GM12891 (cell line): Measurements from ENCODE around the gene RGS9.
A peak's percentile ranks its signal among the peaks of the same experiment; 100 is the strongest.

ENCODE experiments used
- DNase-seq: peaks from one replicate; pipeline ENCODE4 v3.0.0; 2011; ENCODE audit warnings: low spot score; ENCODE audit not compliant: insufficient read length
- FAIRE-seq: peaks from 2 replicates; lab custom pipeline; 2011; peaks lifted over from hg19 to GRCh38; lab: Jason Lieb, UNC
- PAX5 ChIP-seq: IDR thresholded peaks from 2 replicates; pipeline ENCODE4 v1.6.1; 2011; ENCODE audit warnings: low read length, moderate library complexity, mild to moderate bottlenecking; ENCODE audit not compliant: insufficient read depth, severe bottlenecking
- POLR2A ChIP-seq: IDR thresholded peaks from 2 replicates; pipeline ENCODE4 v1.6.1; 2011; ENCODE audit warnings: low read depth, low read length, control low read depth
- POLR2AphosphoS5 ChIP-seq: IDR thresholded peaks from 2 replicates; pipeline ENCODE4 v1.6.1; 2011; ENCODE audit warnings: low read depth, low read length, control low read depth
- POU2F2 ChIP-seq: IDR thresholded peaks from 2 replicates; pipeline ENCODE4 v1.6.1; 2011; ENCODE audit warnings: low read depth, mild to moderate bottlenecking, control low read depth, low read length, moderate library complexity
- SPI1 ChIP-seq: IDR thresholded peaks from 2 replicates; pipeline ENCODE4 v1.6.1; 2011; ENCODE audit warnings: low read depth, low read length, control low read depth
- TAF1 ChIP-seq: IDR thresholded peaks from 2 replicates; pipeline ENCODE4 v1.6.1; 2011; ENCODE audit warnings: low read depth, low read length, control low read depth

The RGS9 gene

DNA sequence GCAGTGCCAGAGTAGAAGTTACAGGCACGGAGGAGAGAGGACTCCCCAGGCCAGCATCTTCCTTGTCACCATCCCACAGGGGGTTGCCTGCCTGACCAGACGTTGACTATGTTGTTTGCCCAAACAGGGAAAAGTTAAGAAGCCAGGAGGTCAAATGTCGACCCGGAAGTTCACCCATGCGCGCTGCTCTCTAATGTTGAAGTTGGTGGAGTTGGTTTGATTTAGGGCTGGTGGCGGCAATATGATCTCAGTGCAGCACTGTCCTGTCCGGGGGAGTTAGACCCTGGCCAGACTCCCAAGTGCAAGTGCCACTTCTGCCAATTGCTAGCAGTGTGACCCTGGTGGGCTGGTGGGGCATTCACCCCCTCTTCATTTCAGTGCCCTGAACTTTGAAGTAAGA is 30.4 kb downstream of the RGS9 start:
- FAIRE-seq, result no peak
- TF ChIP-seq POU2F2, result no peak
- TF ChIP-seq SPI1, result no peak
- TF ChIP-seq POLR2AphosphoS5, result no peak
- TF ChIP-seq PAX5, result no peak
- DNase-seq, result no peak

DNA sequence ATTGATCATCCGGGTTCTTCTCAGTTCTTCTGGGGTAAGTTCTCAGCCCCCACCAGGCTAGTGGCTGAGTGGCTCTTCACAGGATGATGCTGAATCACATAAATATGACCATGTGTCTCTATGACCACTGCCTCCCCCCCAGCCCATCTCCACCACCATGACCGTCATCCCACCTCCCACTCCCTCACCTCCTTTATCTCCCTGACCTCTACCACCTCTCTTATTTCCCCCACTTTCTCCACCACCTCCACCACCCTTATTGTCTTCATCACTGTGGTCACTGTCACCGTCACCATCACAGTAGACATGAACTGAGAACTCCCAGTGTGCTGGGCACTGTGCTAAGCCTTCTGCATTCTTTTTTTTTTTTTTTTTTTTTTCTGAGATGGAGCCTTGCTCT is 32.5 kb downstream of the RGS9 start:
- TF ChIP-seq TAF1, result no peak
- FAIRE-seq, result no peak

DNA sequence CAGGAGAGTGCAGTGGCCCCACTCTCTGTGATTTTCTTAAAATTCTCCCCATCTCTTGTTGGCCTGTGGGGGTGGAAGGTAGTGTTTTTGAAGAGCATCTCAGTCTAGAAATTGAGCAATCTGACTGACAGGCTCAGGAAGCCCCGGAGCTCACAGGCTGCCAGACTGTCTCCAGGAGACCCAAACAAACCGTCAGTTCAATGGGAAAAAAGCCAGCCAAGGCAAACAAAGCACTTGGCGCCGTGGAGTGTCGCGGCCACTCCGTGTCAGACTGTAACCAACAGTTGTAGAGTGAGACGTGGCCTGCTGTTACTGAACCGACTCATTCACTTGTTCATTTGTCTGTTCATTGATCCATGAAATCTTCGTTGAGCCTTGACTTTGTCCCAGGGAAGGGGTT is 33.7 kb downstream of the RGS9 start:
- DNase-seq (no peak), FAIRE-seq (no peak)
- TF ChIP-seq POLR2A (no peak), TAF1 (no peak), POU2F2 (no peak), PAX5 (no peak), POLR2AphosphoS5 (no peak), SPI1 (no peak)

More for the DNA sequence above, 32.5 kb downstream of the RGS9 start:
- no peak for DNase-seq

DNA sequence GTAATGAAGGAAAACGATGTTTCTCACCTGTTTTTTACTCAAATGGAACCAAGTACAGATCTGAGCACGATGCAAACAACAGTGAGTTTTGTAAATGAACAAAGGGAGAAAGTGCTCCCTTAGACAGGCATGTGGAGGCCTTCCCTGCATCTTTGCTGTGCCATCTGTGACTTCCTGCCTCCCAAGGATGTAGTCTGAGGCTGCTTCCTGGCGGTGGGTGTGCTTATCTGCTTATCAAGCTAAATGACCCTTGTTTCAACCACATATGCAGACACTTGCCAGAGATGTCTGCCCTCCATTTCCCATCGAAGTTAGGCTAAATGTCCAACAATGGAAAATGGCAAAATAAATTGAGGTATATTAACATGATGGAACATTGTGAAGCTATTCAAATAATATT is 34.6 kb downstream of the RGS9 start:
- FAIRE-seq (no peak), DNase-seq (no peak)
- TF ChIP-seq POLR2A (no peak), SPI1 (no peak), PAX5 (no peak), POU2F2 (no peak)

DNA sequence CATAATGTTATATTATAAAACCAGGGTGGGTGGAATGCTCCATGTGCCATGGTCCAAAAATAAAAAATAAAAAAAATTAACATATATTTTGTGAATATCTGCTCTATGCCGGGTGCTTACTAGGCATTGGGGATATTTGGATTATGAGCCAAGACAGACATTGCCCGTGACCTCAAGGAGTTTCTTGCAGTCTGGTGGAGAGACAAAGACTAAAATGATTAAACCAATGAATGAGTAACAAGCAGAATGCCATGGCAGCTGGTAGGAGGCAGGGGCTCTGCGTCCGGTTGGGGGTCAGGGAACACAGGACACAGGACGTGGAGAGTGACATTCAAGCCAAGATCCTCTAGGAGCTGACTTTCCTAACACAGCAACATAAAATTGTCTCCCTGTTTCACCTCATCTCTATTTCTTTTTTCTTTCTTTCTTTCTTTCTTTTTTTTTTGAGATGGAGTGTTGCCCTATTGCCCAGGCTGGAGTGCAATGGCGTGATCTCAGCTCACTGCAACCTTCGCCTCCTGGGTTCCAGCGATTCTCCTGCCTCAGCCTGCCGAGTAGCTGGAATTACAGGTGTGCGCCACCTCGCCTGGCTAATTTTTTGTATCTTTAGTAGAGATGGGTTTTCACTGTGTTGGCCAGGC is 35.4 kb downstream of the RGS9 start:
- FAIRE-seq, result no peak
- no peak for TF ChIP-seq POLR2A
- no peak for TF ChIP-seq POLR2AphosphoS5
- no peak for TF ChIP-seq TAF1
- no peak for TF ChIP-seq POU2F2
- TF ChIP-seq SPI1, result no peak
- no peak for TF ChIP-seq PAX5
- no peak for DNase-seq

DNA sequence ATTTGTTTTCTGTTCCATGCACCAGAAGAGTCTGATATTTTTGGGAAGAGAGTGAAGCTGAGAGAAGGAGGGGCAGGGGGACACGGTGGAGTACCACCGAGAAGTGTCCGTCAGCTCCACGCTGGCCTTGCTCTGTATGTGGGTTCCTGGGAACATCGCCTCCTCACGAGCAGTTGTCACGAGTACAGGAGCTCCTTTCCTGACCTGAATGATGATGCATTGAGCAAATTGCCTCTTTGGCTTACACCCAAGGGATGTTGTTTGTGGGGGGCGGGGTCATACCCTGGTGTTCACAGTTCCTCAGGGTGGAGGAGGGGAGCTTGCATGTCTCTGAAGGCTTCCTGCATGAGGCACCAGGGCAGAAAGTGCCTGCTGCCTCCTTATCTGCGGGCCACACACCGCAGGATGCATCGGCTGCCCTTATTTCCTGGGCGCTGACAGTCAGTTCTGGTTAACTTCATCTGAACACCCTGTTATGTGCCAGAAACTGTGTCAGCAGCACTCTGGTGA is 36.2 kb downstream of the RGS9 start:
- no peak for DNase-seq
- TF ChIP-seq TAF1 (no peak), SPI1 (no peak), POLR2AphosphoS5 (no peak), PAX5 (no peak), POU2F2 (no peak), POLR2A (no peak)
- peak; percentile 68 for FAIRE-seq

DNA sequence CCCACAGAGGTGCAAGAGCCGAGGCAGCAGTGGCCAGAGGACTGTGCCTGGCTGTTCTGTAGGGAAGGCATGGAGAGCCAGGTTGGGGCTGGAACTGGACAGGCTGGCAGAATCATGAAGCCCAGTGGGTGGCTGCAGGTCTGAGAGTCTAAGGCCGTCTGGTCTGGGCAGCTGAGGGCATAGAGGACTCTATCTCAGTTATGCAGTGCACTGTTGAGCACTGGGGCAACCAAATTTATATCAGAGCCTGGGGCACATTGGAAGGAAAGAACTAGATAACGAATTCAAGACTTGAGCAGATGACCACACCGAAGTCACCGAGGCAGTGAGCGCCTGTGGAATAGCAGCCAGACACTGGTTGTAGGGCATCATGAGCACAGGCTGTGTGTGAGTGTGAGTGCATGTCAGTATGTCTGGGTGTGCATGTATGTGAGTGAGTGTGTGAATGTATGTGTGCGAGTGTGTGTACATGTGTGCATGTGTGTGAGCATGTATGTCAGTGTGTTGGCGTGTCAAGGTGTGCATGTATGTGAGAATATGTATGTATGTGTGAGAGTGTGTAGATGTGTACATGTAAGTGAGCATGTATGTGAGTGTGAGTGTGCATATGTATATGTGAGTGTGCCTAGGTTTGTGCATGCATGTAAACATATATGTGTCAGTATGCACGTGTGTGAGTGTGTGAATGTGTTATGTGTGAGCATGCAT is 37.0 kb downstream of the RGS9 start:
- no peak for TF ChIP-seq POLR2AphosphoS5
- no peak for TF ChIP-seq POLR2A
- no peak for TF ChIP-seq TAF1
- no peak for TF ChIP-seq SPI1
- TF ChIP-seq POU2F2, result no peak
- FAIRE-seq, result peak; percentile 81
- no peak for DNase-seq

DNA sequence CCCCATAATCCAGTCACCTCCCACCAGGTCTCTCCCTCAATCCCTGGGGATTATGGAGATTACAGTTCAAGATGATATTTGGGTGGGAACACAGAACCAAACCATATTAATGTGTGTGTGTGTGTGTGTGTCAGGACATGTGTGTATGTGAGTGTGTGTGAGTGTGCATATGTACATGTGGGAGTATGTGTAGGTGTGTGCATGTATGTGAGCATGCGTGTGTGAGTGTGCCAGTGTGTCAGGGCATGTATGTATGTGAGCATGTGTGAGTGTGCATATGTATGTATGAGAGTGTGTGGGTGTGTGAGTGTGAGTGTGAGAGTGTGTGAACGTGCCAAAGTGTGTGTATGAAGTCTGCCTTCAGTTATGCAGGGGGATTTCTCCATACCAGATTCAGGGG is 37.8 kb downstream of the RGS9 start:
- TF ChIP-seq PAX5, result no peak
- no peak for TF ChIP-seq POLR2AphosphoS5
- no peak for TF ChIP-seq POLR2A
- no peak for TF ChIP-seq TAF1
- TF ChIP-seq SPI1, result no peak
- 0 out of 2 replicates have a peak, but pooled peaks have one; percentile 31 for TF ChIP-seq POU2F2
- FAIRE-seq (peak; percentile 88), DNase-seq (no peak)

DNA sequence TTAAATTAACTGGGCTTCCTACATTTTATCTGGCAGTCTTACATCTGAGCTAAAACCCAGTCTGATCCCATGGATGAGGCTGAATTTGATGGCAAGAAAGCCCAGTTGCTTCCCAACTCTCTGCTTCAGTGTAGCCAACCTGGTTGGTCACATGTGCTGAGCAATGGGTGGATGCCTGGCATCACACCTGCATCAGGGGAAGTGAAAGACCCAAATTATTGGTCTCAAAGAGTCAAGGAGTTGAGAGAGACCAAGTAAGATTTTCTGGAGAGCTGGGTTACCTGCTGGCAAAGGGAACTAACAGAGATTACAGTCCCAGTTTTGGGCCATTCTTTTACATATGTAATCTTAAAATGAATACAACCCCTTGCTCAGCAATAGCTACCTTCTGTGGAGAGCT is 38.8 kb downstream of the RGS9 start:
- no peak for TF ChIP-seq TAF1
- no peak for TF ChIP-seq POLR2A
- no peak for TF ChIP-seq POLR2AphosphoS5
- TF ChIP-seq SPI1, result peak; percentile 66
- TF ChIP-seq POU2F2, result no peak
- FAIRE-seq (no peak), DNase-seq (no peak)

DNA sequence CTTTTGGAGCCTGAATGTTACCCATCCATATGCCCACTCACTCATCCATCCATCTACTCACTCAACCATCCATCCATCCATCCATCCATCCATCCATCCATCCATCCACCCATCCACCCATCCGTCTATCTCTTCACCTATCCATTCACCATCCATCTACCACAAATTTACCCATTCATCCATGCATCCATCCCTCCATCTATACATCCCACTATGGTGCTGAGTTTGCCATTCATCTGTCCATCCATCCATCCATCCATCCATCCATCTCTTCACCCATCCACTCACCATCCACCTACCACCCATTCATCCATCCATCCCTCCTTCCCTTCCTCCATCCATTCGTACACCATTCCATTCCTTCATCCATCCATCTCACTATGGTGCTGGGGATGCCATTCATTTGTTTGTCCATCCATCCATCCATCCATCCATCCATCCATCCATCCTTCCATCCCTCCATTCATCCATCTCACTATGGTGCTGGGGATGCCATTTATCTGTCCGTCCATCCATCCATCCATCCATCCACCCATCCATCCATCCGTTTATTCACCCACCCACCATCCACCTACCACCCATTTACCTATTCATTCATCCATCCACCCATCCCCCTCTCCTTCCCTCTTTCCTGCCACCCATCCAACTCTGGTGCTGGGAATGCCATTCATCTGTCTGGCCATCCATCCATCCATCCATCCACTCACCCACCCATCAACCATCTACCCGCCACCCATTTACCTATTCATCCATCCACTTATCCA is 39.7 kb downstream of the RGS9 start:
- no peak for DNase-seq
- TF ChIP-seq SPI1 (no peak), POLR2A (no peak), PAX5 (no peak), TAF1 (no peak), POLR2AphosphoS5 (no peak), POU2F2 (no peak)
- FAIRE-seq, result no peak
